Naive thymus-derived CD4-positive, alpha-beta T cell (primary cell): Measurements from ENCODE around the gene ZGRF1. TPM values are rescaled to one million over a fixed set of nuclear protein-coding genes. Genes with fewer than 3 reads are reported as not detected.
"Not testable (repeated sequence)": the region's sequence is repeated elsewhere in the genome, so short reads cannot be mapped to it uniquely, and the experiment has no call there.

Experiments used
- ATAC-seq: fragments of 150-1000 bp; cut with Tn5 transposase; 2 replicates; pipeline ENCODE4 v1.10.0; 2021; ENCODE audit warnings: mild to moderate bottlenecking, moderate library complexity
- CTCF ChIA-PET: fragments of 350-600 bp; sonication (Branson Sonifier 250); formaldehyde crosslinking; loops from one replicate; lab custom pipeline; 2021; ENCODE audit warnings: antibody characterized with exemption; lab: Charles Lee
- POLR2A ChIA-PET: fragments of 350-600 bp; sonication (Branson Sonifier 250); formaldehyde crosslinking; loops from one replicate; lab custom pipeline; 2021; ENCODE audit warnings: antibody characterized with exemption, inconsistent platforms; lab: Charles Lee
- DNase-seq, 9 donors: peaks; one replicate each; pipeline versions ENCODE4 v3.0.0 to v3.0.0-alpha.2; 2020 to 2022; ENCODE audit warnings: mixed read lengths in 1 of 9
- H3K27ac ChIP-seq: one replicate; pipeline ENCODE4 v1.7.0; 2013; ENCODE audit warnings: mild to moderate bottlenecking, low read depth, low read length, moderate library complexity
- H3K27me3 ChIP-seq, 2 donors: one replicate each; pipeline ENCODE4 v1.7.0; 2013; ENCODE audit warnings: low read length in 2 of 2, mild to moderate bottlenecking in 2 of 2, moderate library complexity in 2 of 2; ENCODE audit not compliant: control insufficient read depth in 2 of 2, insufficient read depth in 2 of 2
- H3K36me3 ChIP-seq, 3 experiments: 1 replicate in 2 of 3; 2 replicates in 1 of 3; pipeline ENCODE4 v1.7.0; 2013; ENCODE audit warnings: low read length in 3 of 3, mild to moderate bottlenecking in 3 of 3, moderate library complexity in 1 of 3; ENCODE audit not compliant: insufficient read depth in 3 of 3, control insufficient read depth in 2 of 3
- H3K4me1 ChIP-seq, 2 donors: one replicate each; pipeline ENCODE4 v1.7.0; 2013; ENCODE audit warnings: low read length in 2 of 2, mild to moderate bottlenecking in 2 of 2, moderate library complexity in 1 of 2; ENCODE audit not compliant: control insufficient read depth in 2 of 2, insufficient read depth in 2 of 2
- H3K4me3 ChIP-seq: 2 replicates; pipeline ENCODE4 v1.7.0; 2013; ENCODE audit warnings: mild to moderate bottlenecking, low read length
- H3K9me3 ChIP-seq, 3 experiments: 1 replicate in 2 of 3; 2 replicates in 1 of 3; pipeline ENCODE4 v1.7.0; 2013; ENCODE audit warnings: low read length in 3 of 3; ENCODE audit not compliant: control insufficient read depth in 2 of 3
- H3K27ac Mint-ChIP-seq, 9 donors: one replicate each; pipeline ENCODE4 v1.8.0; 2020 to 2022; ENCODE audit warnings: mixed read lengths in 9 of 9, mild to moderate bottlenecking in 8 of 9, moderate library complexity in 5 of 9, inconsistent platforms in 2 of 9
- H3K27me3 Mint-ChIP-seq, 5 donors: one replicate each; pipeline ENCODE4 v1.8.0; 2021 to 2022; ENCODE audit warnings: mixed read lengths in 5 of 5, mild to moderate bottlenecking in 1 of 5
- H3K36me3 Mint-ChIP-seq, 5 donors: one replicate each; pipeline ENCODE4 v1.8.0; 2020 to 2022; ENCODE audit warnings: mixed read lengths in 5 of 5, mild to moderate bottlenecking in 3 of 5, inconsistent platforms in 1 of 5
- H3K4me1 Mint-ChIP-seq, 7 donors: one replicate each; pipeline ENCODE4 v1.8.0; 2020 to 2022; ENCODE audit warnings: mixed read lengths in 7 of 7, mild to moderate bottlenecking in 3 of 7, inconsistent platforms in 1 of 7
- H3K4me3 Mint-ChIP-seq, 10 donors: one replicate each; pipeline ENCODE4 v1.8.0; 2020 to 2022; ENCODE audit warnings: mild to moderate bottlenecking in 10 of 10, mixed read lengths in 10 of 10, moderate library complexity in 6 of 10, inconsistent platforms in 2 of 10
- H3K9me3 Mint-ChIP-seq, 11 donors: one replicate each; pipeline ENCODE4 v1.8.0; 2020 to 2022; ENCODE audit warnings: mixed read lengths in 11 of 11, mild to moderate bottlenecking in 4 of 11, inconsistent platforms in 1 of 11, moderate library complexity in 1 of 11
- intact Hi-C, 2 donors: fragments of 100-400 bp; cut with micrococcal nuclease; formaldehyde crosslinking; loops; one replicate each; pipeline ENCODE4 v1.15.1; 2023
- polyA plus RNA-seq, 2 donors: library from polyadenylated mRNA; unstranded; fragments of 300-500 nt; fragmentation: Illumina TruSeq; gene quantifications; one replicate each; pipeline ENCODE4 v1.2.3, GENCODE V29; 2021
- total RNA-seq, 6 experiments: library from RNA in 5 of 6; stranded (reverse) in 5 of 6; gene quantifications; 1 replicate in 5 of 6; 2 replicates in 1 of 6; pipeline ENCODE4 v1.2.3 and lab custom pipeline; 2021 to 2026

The ZGRF1 gene
- total and polyA plus RNA-seq, 7 experiments from 2014 or later = 1.4 to 29.8 (median 10.3) TPM

DNA sequence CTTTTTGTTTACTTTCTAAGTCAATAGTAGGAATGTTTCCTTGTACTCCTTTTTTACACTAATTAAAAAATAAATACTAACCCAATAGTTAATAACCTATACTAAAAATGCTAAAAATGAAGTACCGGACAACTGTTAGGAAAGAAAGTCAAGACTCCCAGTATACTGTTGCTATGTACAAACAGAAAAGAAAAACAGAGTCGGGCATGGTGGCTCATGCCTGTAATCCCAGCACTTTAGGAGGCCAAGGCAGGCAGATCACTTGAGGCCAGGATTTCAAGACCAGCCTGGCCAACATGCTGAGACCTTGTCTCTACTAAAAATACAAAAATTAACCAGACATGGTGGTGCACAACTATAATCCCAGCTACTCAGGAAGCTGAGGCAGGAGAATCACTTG lies 23.9 kb downstream of the ZGRF1 start:
- H3K27ac ChIP-seq, H3K4me1 Mint-ChIP-seq, H3K9me3 ChIP-seq, ATAC-seq, POLR2A ChIA-PET, DNase-seq, H3K4me1 ChIP-seq, H3K27me3 ChIP-seq, H3K4me3 ChIP-seq, H3K27ac Mint-ChIP-seq, H3K27me3 Mint-ChIP-seq, H3K4me3 Mint-ChIP-seq, CTCF ChIA-PET, H3K9me3 Mint-ChIP-seq, H3K36me3 ChIP-seq: not testable (repeated sequence)
- H3K36me3 Mint-ChIP-seq = peaks cover 0 to 11% (median 0%) of the 10 kb centered on the region in 5 donors
- intact Hi-C loops = loop anchor here in 1 of 2 donors (10.0 kb wide), 1 partner anchor 48 kb away; no protein-coding TSS in a partner anchor

DNA sequence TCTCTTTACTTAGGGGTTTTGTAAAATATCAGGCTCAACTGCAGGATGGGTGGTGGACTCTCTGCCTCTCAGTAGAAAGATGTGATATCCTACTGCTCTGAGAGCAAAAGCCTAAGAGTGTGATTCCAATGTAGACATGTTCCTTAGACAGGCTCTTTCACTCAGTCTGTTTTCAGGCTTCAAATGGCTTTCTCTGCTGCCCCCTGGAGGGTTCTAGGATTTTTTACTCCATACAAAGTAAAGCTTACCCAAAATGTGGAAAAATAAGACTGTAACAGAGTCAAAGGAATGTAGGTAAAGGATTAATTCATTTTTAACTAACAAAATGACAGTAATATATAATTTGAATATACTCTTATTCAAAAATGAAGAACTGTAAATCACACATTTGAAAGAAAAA lies 32.1 kb downstream of the ZGRF1 start:
- Histone ChIP-seq H3K9me3 (no peaks in the 10 kb centered on the region), H3K4me1 (no peaks in the 10 kb centered on the region), H3K27ac (no peak overlapping the region), H3K4me3 (no peak overlapping the region), H3K27me3 (no peaks in the 10 kb centered on the region), H3K36me3 (no peaks in the 10 kb centered on the region)
- ChIA-PET CTCF (interaction anchor here (0.6 to 1.5 kb wide), 4 partner anchors 20 to 504 kb away, joined by 3 to 8 read pairs (median 4); no protein-coding TSS in a partner anchor), POLR2A (no interaction called here)
- H3K4me3 Mint-ChIP-seq = no peak overlapping the region
- no peak overlapping the region for H3K27ac Mint-ChIP-seq
- peak; percentile 73 for ATAC-seq
- H3K36me3 Mint-ChIP-seq = peaks cover 0 to 9% (median 3%) of the 10 kb centered on the region in 5 donors
- no peaks in the 10 kb centered on the region for H3K9me3 Mint-ChIP-seq
- no peaks in the 10 kb centered on the region for H3K27me3 Mint-ChIP-seq
- no peaks in the 10 kb centered on the region for H3K4me1 Mint-ChIP-seq
- peak in 7 of 9 donors; percentile 14 to 44 (median 35) for DNase-seq
- intact Hi-C loops = loop anchor here (1.0 to 10.0 kb wide), 10 partner anchors 80 to 662 kb away; partner anchors contain the start of gene AP1AR (in 1 of the 2)

DNA sequence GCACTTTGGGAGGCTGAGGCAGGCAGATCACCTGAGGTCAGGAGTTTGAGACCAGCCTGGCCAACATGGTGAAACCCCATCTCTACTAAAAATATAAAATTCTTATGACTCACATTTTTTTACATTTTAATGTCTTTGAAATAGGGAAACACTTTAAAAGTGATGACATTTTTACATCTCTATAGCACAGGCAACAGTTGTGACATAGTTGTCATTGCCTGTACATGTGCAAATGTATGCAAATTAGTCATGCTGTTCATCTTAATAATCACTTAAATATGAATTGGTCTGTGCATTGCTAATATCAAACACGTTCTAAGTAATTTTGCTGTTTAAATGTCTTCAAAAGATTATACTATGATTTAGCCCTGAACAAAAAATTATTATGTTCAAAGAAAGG lies 41.7 kb downstream of the ZGRF1 start:
- Histone ChIP-seq H3K9me3 (no peaks in the 10 kb centered on the region), H3K4me1 (no peaks in the 10 kb centered on the region), H3K4me3 (no peak overlapping the region), H3K27me3 (no peaks in the 10 kb centered on the region), H3K36me3 (no peaks in the 10 kb centered on the region), H3K27ac (no peak overlapping the region)
- H3K4me1 Mint-ChIP-seq = no peaks in the 10 kb centered on the region
- peaks cover 0 to 19% (median 15%) of the 10 kb centered on the region in 5 donors for H3K36me3 Mint-ChIP-seq
- peaks cover 0 to 13% (median 3%) of the 10 kb centered on the region in 11 donors for H3K9me3 Mint-ChIP-seq
- no peak overlapping the region for H3K27ac Mint-ChIP-seq
- ATAC-seq = no peak
- no peaks in the 10 kb centered on the region for H3K27me3 Mint-ChIP-seq
- H3K4me3 Mint-ChIP-seq = no peak overlapping the region
- ChIA-PET POLR2A (no interaction called here), CTCF (no interaction called here)
- no peak for DNase-seq
- intact Hi-C loops = no loop called here

DNA sequence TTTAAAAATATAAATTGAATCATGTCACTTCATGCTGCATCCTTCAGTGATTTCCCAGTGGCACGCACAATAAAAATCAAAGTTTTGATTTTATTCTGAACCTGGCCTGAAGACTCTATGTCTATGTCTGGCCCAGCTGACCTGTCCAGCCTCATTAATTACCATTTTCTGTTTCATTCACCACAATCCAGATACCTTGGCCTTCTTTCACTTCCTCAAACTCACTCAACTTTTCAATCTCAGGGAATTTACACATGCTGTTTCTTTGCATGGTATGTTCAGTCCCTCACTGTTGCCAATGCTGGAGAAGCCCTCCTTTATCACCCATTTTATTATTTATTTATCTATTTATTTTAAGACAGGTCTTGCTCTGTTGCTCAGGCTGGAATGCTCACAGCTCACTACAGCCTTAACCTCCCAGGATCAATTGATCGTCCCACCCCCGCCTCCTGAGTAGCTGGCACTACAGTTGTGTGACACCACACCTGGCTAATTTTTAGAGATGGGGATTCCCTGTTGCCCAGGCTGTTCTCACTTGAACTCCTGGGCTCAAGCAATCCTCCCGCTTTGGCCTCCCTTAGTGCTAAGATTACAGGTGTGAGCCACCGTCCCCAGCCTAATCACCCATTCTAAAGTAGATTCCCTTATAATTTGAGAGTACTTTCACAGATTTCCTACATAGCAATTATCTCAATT lies 43.1 kb downstream of the ZGRF1 start:
- Mint-ChIP-seq H3K27ac (peak overlapping the region in 1 of 9 donors; percentile 35), H3K4me1 (peaks cover 0 to 2% (median 0%) of the 10 kb centered on the region in 7 donors), H3K9me3 (peaks cover 0 to 13% (median 3%) of the 10 kb centered on the region in 11 donors), H3K4me3 (no peak overlapping the region), H3K36me3 (peaks cover 0 to 21% (median 19%) of the 10 kb centered on the region in 5 donors), H3K27me3 (no peaks in the 10 kb centered on the region)
- Histone ChIP-seq H3K9me3 (no peaks in the 10 kb centered on the region), H3K27me3 (no peaks in the 10 kb centered on the region), H3K4me3 (no peak overlapping the region), H3K36me3 (no peaks in the 10 kb centered on the region), H3K4me1 (no peaks in the 10 kb centered on the region), H3K27ac (no peak overlapping the region)
- no peak for ATAC-seq
- POLR2A ChIA-PET = no interaction called here
- intact Hi-C loops = no loop called here
- DNase-seq = no peak
- CTCF ChIA-PET = no interaction called here

- Mint-ChIP-seq H3K9me3 (peaks cover 0 to 13% (median 3%) of the 10 kb centered on the region in 11 donors), H3K27me3 (no peaks in the 10 kb centered on the region), H3K27ac (no peak overlapping the region), H3K4me1 (peaks cover 0 to 2% (median 0%) of the 10 kb centered on the region in 7 donors), H3K36me3 (peaks cover 0 to 22% (median 17%) of the 10 kb centered on the region in 5 donors), H3K4me3 (no peak overlapping the region)
- ATAC-seq (no peak), DNase-seq (no peak)
- no peaks in the 10 kb centered on the region for H3K27me3 ChIP-seq
- no peaks in the 10 kb centered on the region for H3K4me1 ChIP-seq
- intact Hi-C loops = no loop called here
- CTCF ChIA-PET = no interaction called here
- H3K9me3 ChIP-seq = no peaks in the 10 kb centered on the region
- H3K36me3 ChIP-seq = no peaks in the 10 kb centered on the region
- H3K27ac ChIP-seq = no peak overlapping the region
- H3K4me3 ChIP-seq = no peak overlapping the region
- POLR2A ChIA-PET = no interaction called here
Measured at GRCh38 chr4:112592717-112593116, 44.0 kb downstream of the ZGRF1 start.

DNA sequence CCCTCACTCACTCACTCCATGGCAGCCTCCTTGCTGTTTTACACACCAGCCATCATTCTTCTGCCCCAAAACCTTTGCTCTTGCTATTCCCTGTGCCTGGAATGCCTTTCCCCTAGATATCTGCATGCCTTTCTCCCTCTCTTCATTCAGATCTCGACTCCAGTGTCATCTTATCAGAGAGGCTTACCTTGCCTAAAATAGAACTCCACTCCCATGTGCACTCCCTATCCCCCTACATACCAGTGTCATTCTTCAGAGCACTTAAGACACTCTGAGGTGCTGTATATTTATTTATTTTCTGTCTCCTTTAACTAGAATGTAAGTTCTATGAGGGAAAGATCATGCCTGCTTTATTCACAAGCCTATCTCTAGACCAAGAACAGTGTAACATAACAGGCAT lies 45.1 kb downstream of the ZGRF1 start:
- H3K9me3 Mint-ChIP-seq = peaks cover 0 to 13% (median 3%) of the 10 kb centered on the region in 11 donors
- peaks cover 0 to 25% (median 19%) of the 10 kb centered on the region in 5 donors for H3K36me3 Mint-ChIP-seq
- no peak overlapping the region for H3K27ac Mint-ChIP-seq
- no peaks in the 10 kb centered on the region for H3K27me3 ChIP-seq
- no peak overlapping the region for H3K4me3 Mint-ChIP-seq
- no peaks in the 10 kb centered on the region for H3K4me1 ChIP-seq
- ATAC-seq (no peak), DNase-seq (no peak)
- H3K27me3 Mint-ChIP-seq = no peaks in the 10 kb centered on the region
- H3K4me3 ChIP-seq = no peak overlapping the region
- H3K9me3 ChIP-seq = no peaks in the 10 kb centered on the region
- no peaks in the 10 kb centered on the region for H3K36me3 ChIP-seq
- CTCF ChIA-PET = no interaction called here
- H3K27ac ChIP-seq = no peak overlapping the region
- POLR2A ChIA-PET = no interaction called here
- intact Hi-C loops = no loop called here
- peaks cover 0 to 2% (median 0%) of the 10 kb centered on the region in 7 donors for H3K4me1 Mint-ChIP-seq

DNA sequence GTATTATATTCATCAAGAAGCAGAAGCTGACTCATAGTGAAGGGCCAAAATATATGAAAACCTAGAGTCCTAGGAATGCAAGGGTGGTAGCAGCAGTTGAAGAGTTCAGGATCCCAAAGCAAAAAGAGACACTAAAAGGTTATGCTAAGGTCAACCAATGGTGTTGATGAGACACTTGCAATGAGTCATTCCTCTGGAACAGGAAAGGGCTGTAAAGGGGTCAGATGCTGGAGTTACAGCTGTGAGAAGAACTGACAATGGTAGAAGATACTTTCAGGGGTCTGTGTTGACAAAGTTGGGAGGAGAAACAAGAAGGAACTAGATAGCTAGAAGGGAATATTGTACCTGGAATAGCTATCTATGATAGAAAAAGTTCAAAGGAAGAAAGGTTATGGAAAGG lies 47.5 kb downstream of the ZGRF1 start:
- DNase-seq = no peak
- intact Hi-C loops = no loop called here
- H3K9me3 Mint-ChIP-seq = peaks cover 0 to 13% (median 3%) of the 10 kb centered on the region in 11 donors
- Histone ChIP-seq H3K9me3 (no peaks in the 10 kb centered on the region), H3K4me1 (no peaks in the 10 kb centered on the region), H3K27ac (no peak overlapping the region), H3K27me3 (no peaks in the 10 kb centered on the region), H3K4me3 (no peak overlapping the region), H3K36me3 (no peaks in the 10 kb centered on the region)
- no peak overlapping the region for H3K4me3 Mint-ChIP-seq
- H3K4me1 Mint-ChIP-seq = peaks cover 0 to 2% (median 0%) of the 10 kb centered on the region in 7 donors
- ATAC-seq = no peak
- H3K36me3 Mint-ChIP-seq = peaks cover 0 to 25% (median 23%) of the 10 kb centered on the region in 5 donors
- H3K27me3 Mint-ChIP-seq = no peaks in the 10 kb centered on the region
- H3K27ac Mint-ChIP-seq = no peak overlapping the region
- ChIA-PET CTCF (no interaction called here), POLR2A (no interaction called here)
